HTERT RPE-1 (cell line): ENCODE measurements around the gene AP1M1.
"Not testable (repeated sequence)": the region's sequence is repeated elsewhere in the genome, so short reads cannot be mapped to it uniquely, and the experiment has no call there.

Source experiments
- in situ Hi-C: fragments of 300-500 bp; cut with MboI; formaldehyde crosslinking; loops from 4 replicates; pipeline ENCODE4 v1.14.3; 2020; ENCODE audit warnings: low sequenced_read_pairs

Gene AP1M1

DNA sequence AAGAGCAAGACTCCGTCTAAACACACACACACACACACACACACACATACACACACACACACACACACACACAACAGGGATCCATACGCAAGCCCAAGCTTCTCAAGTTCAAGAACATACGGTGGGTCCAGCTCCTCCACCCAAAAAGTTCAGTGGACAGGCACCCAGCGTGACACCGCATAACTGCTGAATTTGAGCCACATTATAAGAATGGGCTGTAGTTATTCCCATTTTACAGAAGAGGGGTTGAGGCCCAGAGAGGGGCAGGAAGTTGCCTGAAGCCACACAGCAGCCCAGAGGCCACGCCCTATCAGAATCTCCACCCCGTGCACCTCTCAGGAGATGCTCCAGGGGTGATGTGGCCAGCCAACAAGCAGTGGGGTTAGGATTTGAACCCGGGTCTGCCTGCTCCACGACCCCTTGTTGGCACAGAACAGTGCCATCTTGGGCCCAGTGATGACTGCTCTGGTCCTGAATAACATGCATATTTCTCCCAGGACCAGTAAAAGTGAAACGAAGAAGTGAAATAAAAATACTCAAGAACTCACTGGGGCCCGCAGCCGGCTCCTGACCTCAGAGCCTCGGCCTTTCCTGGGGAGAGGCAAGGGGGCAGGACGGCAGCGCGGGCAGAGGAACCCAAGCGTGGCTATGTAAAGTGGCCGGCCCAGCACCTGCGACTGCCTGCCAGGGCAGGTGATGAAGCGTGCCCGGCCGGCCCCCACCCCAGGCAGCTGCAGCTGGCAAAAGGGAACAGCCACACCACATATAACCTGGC is 61.9 kb downstream of the AP1M1 start:
- in situ Hi-C loops, result loop anchor here (25.0 kb wide), 1 partner anchor 128 kb away; no protein-coding TSS in a partner anchor

DNA sequence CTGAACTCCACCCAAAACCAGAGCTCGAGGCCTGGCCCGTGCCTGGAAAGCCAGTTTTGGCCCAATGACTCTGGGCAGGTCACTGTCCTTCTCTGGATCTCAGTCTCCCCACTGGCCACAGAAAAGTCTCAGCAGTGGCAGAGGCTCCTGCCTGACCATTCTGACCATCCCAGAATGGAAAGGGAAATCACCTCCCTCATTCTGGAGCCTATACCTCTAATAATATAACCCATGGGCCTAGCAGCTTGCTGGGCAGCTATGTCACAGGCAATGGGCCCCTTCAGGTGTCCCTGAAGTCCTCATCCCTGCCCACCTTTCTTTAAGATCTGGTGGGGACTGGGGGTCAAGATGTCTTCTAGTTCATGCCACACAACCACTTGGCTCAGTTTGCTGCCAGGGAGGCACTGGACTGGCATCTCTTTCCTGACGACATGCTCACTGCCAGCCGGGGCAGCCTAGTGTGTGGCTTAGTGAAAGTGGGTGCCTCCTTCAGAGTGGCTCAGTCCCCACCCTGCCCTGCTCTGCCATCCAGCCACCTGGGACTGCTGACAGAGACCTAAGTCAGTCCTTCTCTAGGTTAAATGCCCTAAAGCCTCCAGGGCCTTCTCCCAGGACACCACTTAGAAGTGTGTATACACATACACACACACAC is 62.6 kb downstream of the AP1M1 start:
- in situ Hi-C loops, result loop anchor here (25.0 kb wide), 1 partner anchor 127 kb away; no protein-coding TSS in a partner anchor

DNA sequence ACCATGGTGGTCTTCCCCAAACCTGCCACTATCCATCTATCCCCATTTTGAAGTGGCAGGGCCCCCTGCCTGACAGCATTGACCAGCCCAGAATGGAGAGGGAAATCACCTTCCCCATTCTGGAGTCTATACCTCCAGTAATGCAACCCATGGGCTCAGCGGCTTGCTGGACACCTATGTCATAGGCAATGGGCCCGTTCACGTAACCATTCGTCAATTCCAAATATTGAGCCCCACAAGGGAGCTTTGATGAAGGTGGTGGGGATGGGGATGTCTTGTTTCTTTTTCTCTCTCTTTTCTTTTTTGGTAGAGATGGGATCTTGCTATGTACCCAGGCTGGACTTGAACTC is 63.1 kb downstream of the AP1M1 start:
- in situ Hi-C loops, result loop anchor here (25.0 kb wide), 1 partner anchor 127 kb away; no protein-coding TSS in a partner anchor

DNA sequence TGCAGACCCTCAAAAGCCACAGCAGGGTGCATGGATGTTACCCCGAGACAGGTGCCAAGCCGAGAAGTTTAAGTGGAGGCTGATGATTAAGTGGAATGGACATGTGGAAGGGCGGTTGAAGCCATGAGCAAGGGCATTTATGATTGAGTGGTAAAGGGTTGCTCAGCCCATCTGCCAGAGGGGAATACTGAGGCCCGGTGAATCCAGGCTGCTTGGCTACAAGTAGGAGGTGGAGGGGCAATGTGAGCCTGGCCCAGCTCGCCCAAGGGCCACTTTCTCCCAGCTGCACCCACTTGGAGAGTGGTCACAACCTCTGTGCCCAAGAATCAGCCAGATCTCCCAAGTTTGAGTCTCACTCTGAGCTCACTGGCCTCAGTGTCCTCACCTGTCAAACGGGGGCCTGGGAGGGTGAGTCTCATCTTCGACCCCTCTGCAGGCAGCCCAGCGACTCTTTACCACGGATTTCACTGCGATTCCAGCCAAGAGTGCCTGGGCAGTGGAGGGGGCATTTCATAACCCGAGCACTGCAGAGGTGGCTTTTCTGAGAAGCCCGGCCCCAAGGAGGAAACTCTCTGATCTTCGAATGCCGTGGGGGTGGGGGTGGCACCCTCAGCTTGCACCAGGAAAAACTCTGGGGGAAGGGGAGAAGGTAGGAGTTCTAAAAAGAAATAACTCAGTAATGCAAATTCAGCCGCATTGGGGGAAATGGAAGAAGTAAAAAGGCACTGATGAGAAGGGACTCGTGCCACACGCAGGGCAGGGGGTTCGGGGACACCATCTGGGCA is 64.1 kb downstream of the AP1M1 start:
- in situ Hi-C loops, result loop anchor here (25.0 kb wide), 1 partner anchor 126 kb away; no protein-coding TSS in a partner anchor

DNA sequence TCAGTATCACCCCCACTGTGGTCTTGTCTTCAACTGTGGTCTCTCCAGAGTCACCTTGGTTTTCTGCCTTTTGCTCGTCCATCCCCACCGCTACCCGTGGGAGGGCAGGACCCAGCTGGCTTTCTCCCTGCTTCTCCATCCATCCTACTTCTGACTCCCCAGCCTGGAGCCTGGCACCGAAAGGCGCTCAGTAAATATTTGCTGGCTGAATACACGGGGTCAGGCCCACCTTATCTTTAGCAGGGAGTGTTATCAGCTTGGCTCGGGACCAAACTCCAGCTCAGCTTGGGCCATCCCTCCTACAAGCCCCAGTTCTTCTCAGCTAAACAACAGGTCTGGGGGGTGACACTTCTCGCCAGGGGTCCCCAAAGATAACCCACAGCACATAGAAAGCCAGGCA is 64.9 kb downstream of the AP1M1 start:
- in situ Hi-C loops, result loop anchor here (25.0 kb wide), 1 partner anchor 125 kb away; no protein-coding TSS in a partner anchor

DNA sequence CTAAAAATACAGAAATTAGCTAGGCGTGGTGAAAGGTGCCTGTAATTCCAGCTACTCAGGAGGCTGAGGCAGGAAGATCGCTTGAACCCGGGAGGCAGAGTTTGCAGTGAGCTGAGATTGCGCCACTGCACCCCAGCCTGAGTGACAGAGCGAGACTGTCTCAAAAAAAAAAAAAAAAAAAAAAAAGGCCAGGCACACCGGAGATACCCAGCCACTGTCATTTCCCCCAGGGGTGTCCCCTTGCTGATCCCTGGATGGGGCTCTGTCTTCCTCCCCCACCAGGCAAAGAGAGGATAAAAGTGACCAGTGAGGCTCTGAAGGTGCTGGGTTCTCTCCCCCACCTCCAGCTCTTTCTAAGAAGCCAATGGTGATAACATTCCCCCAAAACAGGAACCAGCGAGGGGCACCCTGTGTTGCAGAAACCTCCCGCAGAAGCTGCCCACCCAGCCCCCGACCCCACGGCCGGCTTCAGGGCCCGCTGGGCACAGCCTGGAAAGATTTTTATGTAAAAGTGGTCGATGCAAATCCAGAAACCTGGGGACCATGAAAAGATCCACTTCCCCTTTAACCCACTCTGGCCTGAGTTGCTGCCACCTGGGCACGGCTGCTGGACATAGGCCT is 65.5 kb downstream of the AP1M1 start:
- in situ Hi-C loops, result loop anchor here (25.0 kb wide), 1 partner anchor 124 kb away; no protein-coding TSS in a partner anchor

DNA sequence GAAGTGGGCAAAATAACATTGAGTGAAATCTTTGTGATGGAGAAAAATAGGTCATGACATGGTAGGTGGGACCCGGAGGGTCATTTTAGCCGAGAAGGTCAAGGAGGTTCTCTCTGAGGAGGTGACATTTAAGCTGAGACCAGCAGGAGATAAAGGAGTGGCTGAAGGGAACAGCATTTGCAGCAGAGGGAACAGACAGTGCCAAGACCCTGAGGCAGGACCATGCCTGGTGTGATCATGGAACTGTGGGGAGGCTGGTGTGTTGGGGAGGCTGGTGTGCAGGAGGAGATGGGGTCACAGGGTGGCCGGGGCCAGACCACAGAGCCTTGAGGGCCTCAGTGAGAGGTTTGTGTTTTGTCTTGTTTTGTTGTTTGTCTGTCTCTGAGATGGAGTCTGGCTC is 67.5 kb downstream of the AP1M1 start:
- in situ Hi-C loops, result loop anchor here (25.0 kb wide), 1 partner anchor 122 kb away; no protein-coding TSS in a partner anchor

DNA sequence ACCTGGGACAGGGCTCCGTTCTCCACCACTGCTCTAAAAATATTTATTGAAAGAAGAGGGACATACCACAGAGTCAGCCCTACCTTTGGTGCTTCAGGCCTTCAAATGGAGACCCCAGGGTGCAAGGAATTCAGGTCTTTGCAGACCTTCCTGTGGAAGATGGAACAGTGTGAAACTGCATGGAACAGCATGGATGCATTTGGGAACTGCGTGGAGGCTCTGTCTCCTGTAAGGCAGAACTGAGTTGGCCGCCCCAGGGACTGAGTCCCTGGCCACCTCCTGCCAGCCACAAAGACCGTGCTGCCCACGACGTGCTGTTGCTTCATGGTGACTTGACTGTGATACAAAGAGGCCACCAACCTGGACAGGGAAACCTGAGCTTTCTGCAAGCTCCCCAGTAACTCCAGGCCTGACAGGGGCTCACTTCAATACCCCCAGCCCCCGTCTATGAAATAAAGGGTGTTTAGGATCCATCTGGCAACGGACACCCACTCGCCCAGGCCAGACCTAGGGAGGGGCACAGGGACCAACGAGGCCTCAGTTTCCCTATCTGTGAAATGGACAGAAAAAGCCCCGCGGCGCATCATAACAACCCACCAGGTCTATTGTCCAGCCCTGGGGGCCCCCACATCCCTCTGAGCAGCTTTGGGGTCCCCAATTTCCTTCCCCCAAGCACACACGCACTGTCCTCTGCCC is 68.3 kb downstream of the AP1M1 start:
- in situ Hi-C loops, result loop anchor here (25.0 kb wide), 1 partner anchor 121 kb away; no protein-coding TSS in a partner anchor

DNA sequence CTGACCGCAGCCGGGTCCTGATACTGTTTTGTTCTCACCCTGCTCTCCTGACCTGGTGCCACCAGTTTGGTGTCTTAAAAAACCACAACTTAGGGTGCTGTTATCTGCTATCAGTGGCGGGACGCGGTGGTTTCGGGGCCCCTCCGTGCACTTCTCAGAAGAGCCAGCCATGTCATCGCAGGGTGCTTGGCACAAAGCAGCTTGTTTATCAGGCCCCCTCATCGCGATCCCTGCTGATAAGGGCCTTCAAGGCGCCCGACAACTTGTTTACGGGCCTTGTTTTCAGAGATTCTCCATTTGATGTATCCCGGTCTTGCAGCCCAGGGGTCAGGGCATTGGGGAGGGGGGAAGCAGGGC is 68.9 kb downstream of the AP1M1 start:
- in situ Hi-C loops, result loop anchor here (25.0 kb wide), 1 partner anchor 121 kb away; no protein-coding TSS in a partner anchor

DNA sequence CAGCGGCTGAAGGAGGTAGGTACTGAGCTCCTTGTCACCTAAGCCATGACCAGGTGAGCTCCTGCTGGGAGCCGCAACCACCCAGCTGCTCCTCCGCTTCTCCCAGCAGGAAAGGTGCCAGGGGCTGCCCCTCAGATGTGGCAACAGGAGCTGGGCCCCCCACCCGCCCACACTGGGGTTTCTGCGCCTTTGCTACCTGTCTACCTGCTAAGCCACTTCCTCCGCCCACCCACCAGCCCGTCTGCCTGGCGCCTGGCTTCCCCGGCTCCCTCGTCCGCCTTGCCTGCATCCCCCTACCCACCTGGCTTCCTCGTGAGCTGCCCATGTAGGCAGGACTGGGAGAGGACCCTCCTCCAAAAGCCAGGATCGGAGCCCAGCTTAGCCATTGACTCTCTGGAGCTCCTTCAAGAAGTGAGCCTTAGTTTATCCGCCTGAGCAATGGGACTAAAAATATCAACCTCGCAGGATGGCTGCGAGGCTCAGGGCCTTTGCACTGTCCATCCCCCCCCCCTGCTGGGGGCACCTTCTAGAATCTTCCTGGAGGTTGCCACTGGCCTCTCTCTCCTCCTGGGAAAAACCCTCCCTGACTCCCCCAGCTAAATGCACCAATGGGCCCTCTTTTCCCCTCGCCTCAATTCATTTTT is 71.1 kb downstream of the AP1M1 start:
- in situ Hi-C loops, result loop anchor here (25.0 kb wide), 1 partner anchor 119 kb away; no protein-coding TSS in a partner anchor

DNA sequence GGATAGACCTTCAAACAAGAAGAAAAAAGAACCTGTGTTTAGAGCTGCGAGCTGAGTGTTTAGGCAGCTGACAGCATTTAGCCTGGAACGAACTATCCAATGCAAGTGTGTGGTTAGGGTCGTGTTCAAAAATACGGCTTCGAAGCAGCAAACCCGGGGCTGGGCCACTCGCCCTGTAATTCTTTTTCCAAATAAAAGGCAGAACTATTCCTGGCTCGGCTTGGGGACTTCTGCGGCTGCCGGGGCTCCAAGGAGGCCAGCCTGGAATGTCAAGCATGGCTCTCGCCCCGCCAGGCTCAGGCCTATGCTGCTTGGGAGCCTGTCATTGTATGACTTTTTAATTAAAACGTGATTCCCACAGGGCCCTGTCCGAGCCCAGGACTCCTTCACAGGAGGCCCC is 75.2 kb downstream of the AP1M1 start:
- in situ Hi-C loops, result loop anchor here (25.0 kb wide), 1 partner anchor 114 kb away; no protein-coding TSS in a partner anchor

DNA sequence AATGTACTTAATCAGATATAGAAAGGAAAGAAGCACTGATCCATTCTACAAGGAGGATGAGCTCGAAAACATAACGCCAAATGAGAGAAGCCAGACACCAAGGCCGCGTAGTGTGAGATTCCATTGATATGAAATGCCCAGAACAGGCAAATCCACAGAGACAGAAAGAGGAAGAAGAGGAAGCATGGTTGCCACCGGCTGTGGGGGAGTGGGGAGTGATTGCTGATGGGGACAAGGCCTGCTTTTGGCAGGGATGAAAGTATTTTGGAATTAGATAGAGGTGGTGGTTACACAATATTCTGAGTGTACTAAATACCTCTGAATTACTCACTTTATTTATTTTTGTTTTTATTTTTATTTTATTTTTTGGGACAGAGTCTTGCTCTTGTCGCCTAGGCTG is 76.7 kb downstream of the AP1M1 start:
- in situ Hi-C loops, result loop anchor here (25.0 kb wide), 1 partner anchor 113 kb away; no protein-coding TSS in a partner anchor

DNA sequence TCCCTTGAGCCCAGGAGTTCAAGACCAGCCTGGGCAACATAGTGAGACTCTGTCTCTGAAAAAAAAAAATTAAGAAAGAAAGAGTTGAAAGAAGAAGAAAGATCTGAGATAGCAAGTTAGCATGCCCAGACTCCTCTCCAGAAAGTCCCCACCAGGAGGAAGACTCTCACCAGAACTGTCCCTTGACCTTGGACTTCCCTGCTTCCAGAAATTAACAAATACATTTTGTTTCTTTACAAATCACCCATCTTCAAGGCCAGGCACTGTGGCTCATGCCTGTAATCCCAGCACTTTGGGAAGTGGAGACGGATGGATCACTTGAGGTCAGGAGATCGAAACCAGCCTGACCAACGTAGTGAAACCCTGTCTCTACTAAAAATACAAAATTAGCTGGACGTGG is 82.6 kb downstream of the AP1M1 start:
- in situ Hi-C loops, result no loop called here

DNA sequence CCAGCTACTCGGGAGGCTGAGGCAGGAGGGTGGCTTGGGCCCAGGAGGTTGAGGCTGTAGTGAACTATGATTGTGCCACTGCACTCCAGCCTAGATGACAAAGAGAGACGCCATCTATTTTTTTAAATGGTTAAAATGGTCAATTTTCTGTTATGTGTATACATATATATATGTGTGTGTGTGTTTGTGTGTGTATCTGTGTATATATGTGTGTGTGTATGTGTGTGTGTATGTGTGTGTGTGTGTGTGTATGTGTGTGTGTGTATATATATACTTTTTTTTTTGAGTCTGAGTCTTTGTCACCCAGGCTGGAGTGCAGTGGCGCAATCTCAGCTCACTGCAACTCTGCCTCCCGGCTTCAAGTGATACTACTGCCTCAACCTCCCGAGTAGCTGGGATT is 84.0 kb downstream of the AP1M1 start:
- in situ Hi-C loops, result no loop called here

DNA sequence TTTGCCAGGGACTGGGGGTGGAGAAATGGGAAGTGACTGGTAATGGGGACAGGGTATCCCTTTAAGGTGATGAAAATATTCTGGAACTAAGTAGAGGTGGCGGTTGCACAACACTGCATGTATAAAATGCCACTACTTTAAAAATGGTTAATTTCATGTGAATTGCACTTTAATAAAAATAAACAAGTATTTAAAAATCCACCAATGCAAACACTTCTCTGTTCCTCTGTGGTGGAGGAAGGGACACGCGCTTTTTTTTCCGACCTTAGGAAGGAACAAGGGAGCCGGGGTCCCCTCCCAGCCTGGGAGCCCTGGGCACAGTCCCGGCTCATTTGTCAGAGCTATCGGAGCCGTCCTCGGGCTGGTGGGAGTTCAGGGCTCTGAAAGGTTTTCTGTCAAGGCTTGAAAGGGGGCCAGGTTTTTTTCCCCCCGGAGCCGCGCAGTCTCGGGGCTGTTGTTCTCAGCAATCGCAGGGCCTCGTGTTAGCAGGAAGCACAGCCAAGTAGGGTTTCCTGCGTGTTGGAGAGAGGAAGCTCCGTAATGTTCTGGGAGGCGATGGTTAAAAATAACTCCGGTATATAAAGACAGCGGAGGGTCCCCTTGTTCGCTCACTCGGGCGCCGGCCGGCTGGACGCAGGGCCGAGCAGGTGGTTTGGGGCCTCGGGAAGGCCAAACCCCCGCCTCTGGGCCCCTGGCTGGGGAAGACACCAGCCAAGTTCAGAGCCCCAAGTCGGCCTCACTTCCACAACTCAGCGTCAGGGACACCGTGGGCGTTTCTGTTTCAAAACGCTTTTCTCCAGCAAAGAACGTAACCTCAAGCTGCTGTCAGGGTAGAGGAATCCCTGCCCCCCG is 85.7 kb downstream of the AP1M1 start:
- in situ Hi-C loops, result no loop called here

DNA sequence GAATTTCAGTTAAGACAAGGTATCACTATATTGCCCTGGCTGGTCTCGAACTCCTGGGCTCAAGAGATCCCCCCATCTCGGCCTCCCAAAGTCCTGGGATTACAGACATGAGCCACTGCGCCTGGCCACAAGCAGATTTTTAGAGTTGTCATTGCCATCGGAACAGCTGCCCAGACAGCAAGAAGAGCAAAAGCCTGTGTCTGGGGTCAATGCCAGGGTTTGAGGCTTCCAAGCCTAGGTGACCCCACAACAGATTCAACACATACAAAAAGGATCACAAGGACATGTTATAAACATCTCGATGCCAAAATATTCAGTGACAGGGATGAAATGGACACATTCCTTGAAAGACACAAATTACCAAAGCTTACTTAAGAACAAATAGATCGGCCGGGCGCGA is 86.8 kb downstream of the AP1M1 start:
- in situ Hi-C loops, result no loop called here

DNA sequence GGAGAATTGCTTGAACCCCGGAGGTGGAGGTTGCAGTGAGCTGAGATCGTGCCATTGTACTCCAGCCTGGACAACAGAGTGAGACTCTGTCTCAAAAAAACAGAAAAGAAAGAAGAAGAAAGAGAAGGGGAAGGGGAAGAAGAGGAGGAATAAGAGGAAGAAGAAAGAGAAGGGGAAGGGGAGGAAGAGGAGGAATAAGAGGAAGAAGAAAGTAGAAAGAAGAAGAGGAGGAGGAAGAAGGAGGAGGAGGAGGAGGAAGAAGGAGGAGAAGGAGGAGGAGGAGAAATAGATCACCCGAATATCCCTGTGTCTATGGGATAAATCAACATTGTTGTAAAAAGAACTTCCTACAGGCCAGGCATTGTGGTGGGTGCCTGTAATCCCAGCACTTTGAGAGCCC is 87.4 kb downstream of the AP1M1 start:
- in situ Hi-C loops, result not testable (repeated sequence)

DNA sequence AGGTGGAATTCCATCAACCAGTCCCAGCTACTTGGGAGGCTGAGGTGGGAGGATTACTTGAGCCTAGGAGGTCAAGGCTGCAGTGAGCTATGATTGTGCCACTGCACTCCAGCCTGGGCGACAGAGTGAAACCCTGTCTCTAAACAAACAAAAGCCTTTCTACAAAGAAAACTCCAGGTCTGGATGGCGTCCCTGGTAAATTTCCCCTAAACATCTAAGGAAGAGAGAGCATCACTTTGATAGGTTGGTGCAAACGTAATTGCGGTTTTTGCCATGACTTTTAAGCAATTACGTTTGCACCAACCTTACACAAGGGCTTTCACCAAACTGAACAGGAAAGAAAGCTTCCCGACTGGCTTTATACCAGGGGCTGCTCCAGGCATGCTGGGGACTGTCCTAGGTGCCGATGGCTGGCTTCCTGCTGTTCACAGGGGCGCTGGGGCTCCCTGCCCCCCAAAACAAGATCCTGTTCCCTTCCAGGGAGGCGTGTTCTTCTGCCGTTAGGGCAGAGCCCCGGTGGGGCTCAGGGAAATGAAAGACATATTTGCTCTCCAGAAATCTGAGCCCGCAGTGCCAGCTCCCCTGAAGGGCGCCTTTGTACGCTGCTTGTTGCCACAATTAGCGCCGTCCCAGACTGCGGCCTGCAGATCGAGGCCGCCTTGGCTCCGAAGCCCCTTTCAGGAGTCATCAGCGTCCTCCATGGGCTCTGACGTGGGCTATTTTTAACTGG is 88.2 kb downstream of the AP1M1 start:
- in situ Hi-C loops, result no loop called here
